K562 (cell line): ENCODE results near the gene SMARCB1. TPM values are rescaled to one million over a fixed set of nuclear protein-coding genes. Genes with fewer than 3 reads are reported as not detected.

Experiments used
- ATAC-seq: fragments of 200-7000 bp; cut with Tn5 transposase; 3 replicates; pipeline ENCODE4 v1.9.1; 2020; ENCODE audit warnings: moderate library complexity
- BruUV-seq: library from RNA; stranded (reverse); fragments of 400-500 nt; replicated peaks from 2 replicates; lab custom pipeline; 2021; lab: Mats Ljungman, UMichigan
- CTCF ChIA-PET: fragments of 300-600 bp; formaldehyde crosslinking; extraction: SDS; loops from one replicate; lab custom pipeline; 2021; ENCODE audit warnings: low intra/inter-chr PET ratio; lab: Yijun Ruan, JAX
- POLR2A ChIA-PET: fragments of 300-600, 350-650 bp; sonication (Branson Sonifier 250); formaldehyde crosslinking; extraction: SDS; loops from one replicate; lab custom pipeline; 2021; ENCODE audit warnings: antibody characterized with exemption, inconsistent platforms; lab: Yijun Ruan, JAX
- DNase-seq, 4 experiments: peaks; one replicate each; pipeline versions ENCODE4 v3.0.0 to v3.0.0-alpha.2; 2011 to 2018; ENCODE audit warnings: low spot score in 3 of 4, mixed read lengths in 3 of 4; ENCODE audit errors: extremely low read depth in 1 of 4
- FAIRE-seq: peaks from 2 replicates; lab custom pipeline; 2011; peaks lifted over from hg19 to GRCh38; lab: Jason Lieb, UNC
- H2AFZ ChIP-seq: 2 replicates; pipeline ENCODE4 v1.6.0; 2011; ENCODE audit warnings: low read depth, low read length, control low read depth, inconsistent platforms
- H3K27ac ChIP-seq: fragments of 200-600 bp; 3 replicates; pipeline ENCODE4 v1.8.0; 2011; ENCODE audit warnings: low read depth, mild to moderate bottlenecking, control low read depth, inconsistent platforms, low read length, moderate library complexity, mixed read lengths; ENCODE audit errors: extremely low read depth
- H3K27me3 ChIP-seq, 2 experiments: fragments of 300-600 bp in 1 of 2; 2 replicates in 1 of 2; 3 replicates in 1 of 2; pipeline versions ENCODE4 v1.6.0 to v1.8.0; 2011; ENCODE audit warnings: inconsistent platforms in 2 of 2, low read length in 2 of 2, mild to moderate bottlenecking in 1 of 2, mixed read lengths in 1 of 2, moderate library complexity in 1 of 2; ENCODE audit not compliant: control insufficient read depth in 2 of 2, insufficient read depth in 2 of 2
- H3K36me3 ChIP-seq: fragments of 300-600 bp; 3 replicates; pipeline ENCODE4 v1.8.0; 2011; ENCODE audit warnings: mild to moderate bottlenecking, low read length, inconsistent platforms; ENCODE audit not compliant: control insufficient read depth, insufficient read depth
- H3K4me1 ChIP-seq, 2 experiments: fragments of 200-600 bp in 1 of 2; replicated peaks in 1 of 2; 2 replicates in 1 of 2; 3 replicates in 1 of 2; pipeline versions ENCODE4 v1.5.1 to v1.8.0; 2011; ENCODE audit warnings: inconsistent platforms in 2 of 2, low read length in 2 of 2, mild to moderate bottlenecking in 1 of 2, mixed read lengths in 1 of 2, moderate library complexity in 1 of 2; ENCODE audit not compliant: control insufficient read depth in 2 of 2, insufficient read depth in 2 of 2
- H3K4me2 ChIP-seq: 2 replicates; pipeline ENCODE4 v1.6.1; 2011; ENCODE audit warnings: low read length, control low read depth, inconsistent platforms, mixed read lengths; ENCODE audit not compliant: insufficient read depth
- H3K4me3 ChIP-seq: fragments of 200-600 bp; sonication (generic), shearing (Covaris generic); 2 replicates; pipeline ENCODE4 v1.5.1; 2016; ENCODE audit warnings: control low read depth, inconsistent platforms
- H3K79me2 ChIP-seq: fragments of 200-600 bp; 3 replicates; pipeline ENCODE4 v1.8.0; 2011; ENCODE audit warnings: low read length, inconsistent platforms; ENCODE audit not compliant: control insufficient read depth, insufficient read depth
- H3K9ac ChIP-seq, 2 experiments: 2 replicates each; pipeline versions ENCODE4 v1.6.0 to v1.6.1; 2011; ENCODE audit warnings: low read depth in 2 of 2, low read length in 2 of 2, control low read depth in 1 of 2, inconsistent platforms in 1 of 2, mild to moderate bottlenecking in 1 of 2, mixed read lengths in 1 of 2; ENCODE audit not compliant: insufficient read depth in 1 of 2
- H3K9me1 ChIP-seq: one replicate; pipeline ENCODE4 v1.6.0; 2011; ENCODE audit warnings: inconsistent platforms, mild to moderate bottlenecking, low read length, moderate library complexity; ENCODE audit not compliant: control insufficient read depth, insufficient read depth
- H3K9me3 ChIP-seq: replicated peaks from 2 replicates; pipeline ENCODE4 v1.5.1; 2011; ENCODE audit warnings: low read depth, low read length, inconsistent platforms; ENCODE audit not compliant: control insufficient read depth, insufficient read depth
- H4K20me1 ChIP-seq: replicated peaks from 2 replicates; pipeline ENCODE4 v1.6.1; 2011; ENCODE audit warnings: low read length, inconsistent platforms, mixed read lengths; ENCODE audit not compliant: control insufficient read depth, insufficient read depth
- BRD4 ChIP-seq: fragments of 200-600 bp; sonication (generic); IDR thresholded peaks from 2 replicates; pipeline ENCODE4 v1.6.1; 2017; ENCODE audit warnings: inconsistent platforms
- CBFB ChIP-seq: sonication (generic); formaldehyde crosslinking; IDR thresholded peaks from 2 replicates; pipeline ENCODE4 v1.4.0; 2020; ENCODE audit warnings: mild to moderate bottlenecking, missing genetic modification reagents
- DPF2 ChIP-seq: fragments of 450-650 bp; IDR thresholded peaks from 2 replicates; pipeline ENCODE4 v1.6.1; 2016
- FOXK1 ChIP-seq: sonication (generic); formaldehyde crosslinking; IDR thresholded peaks from 2 replicates; pipeline ENCODE4 v1.8.0; 2022; ENCODE audit warnings: missing genetic modification reagents, mild to moderate bottlenecking, borderline replicate concordance
- KLF16 ChIP-seq: IDR thresholded peaks from 2 replicates; pipeline ENCODE4 v1.6.1; 2016; ENCODE audit warnings: antibody characterized with exemption
- MAFG ChIP-seq: fragments of 450-650 bp; conservative IDR thresholded peaks from 2 replicates; pipeline ENCODE4 v1.6.1; 2016; ENCODE audit warnings: missing genetic modification characterization, missing compliant biosample characterization
- MAZ ChIP-seq, 2 experiments: fragments of 450-650 bp in 1 of 2; sonication (generic) in 1 of 2; formaldehyde crosslinking; IDR thresholded peaks in 1 of 2; conservative IDR thresholded peaks in 1 of 2; 2 replicates each; pipeline versions ENCODE4 v1.4.0 to v1.5.0; 2020; ENCODE audit warnings: mild to moderate bottlenecking in 1 of 2, missing genetic modification reagents in 1 of 2
- PHB ChIP-seq: fragments of 250-450 bp; sonication (Bioruptor Pico); IDR thresholded peaks from 2 replicates; pipeline ENCODE4 v1.5.0; 2021
- STAG1 ChIP-seq: sonication (generic); formaldehyde crosslinking; IDR thresholded peaks from 2 replicates; pipeline ENCODE4 v1.5.0; 2020; ENCODE audit warnings: missing genetic modification reagents, borderline replicate concordance
- ZNF699 ChIP-seq: fragments of 250-450 bp; sonication (Bioruptor Pico); IDR thresholded peaks from 2 replicates; pipeline ENCODE4 v1.8.0; 2021; ENCODE audit warnings: mild to moderate bottlenecking, moderate library complexity; ENCODE audit not compliant: insufficient replicate concordance
- WGBS: fragments of 100-300 bp; shearing (Covaris generic); methylation state at CpG from one replicate; pipeline ENCODE4 v1.1.6; 2016; ENCODE audit warnings: low coverage, mixed read lengths; ENCODE audit not compliant: insufficient coverage; ENCODE audit errors: missing lambda C conversion rate; 5-methylcytosine and 5-hydroxymethylcytosine counted together
- in situ Hi-C: fragments of 300-500 bp; cut with MboI; formaldehyde crosslinking; loops from 4 replicates; pipeline ENCODE4 v1.15.0; 2018; ENCODE audit warnings: inconsistent platforms, mixed read lengths
- intact Hi-C: fragments of 100-400 bp; cut with micrococcal nuclease; formaldehyde crosslinking; loops from 2 replicates; pipeline ENCODE4 v1.14.2; 2022
- polyA plus RNA-seq, 8 experiments: library from polyadenylated mRNA; depleted of rRNA in 4 of 8; stranded (reverse) in 5 of 8; unstranded in 3 of 8; fragments of >200 nt; fragmentation: Nextera tagmentation in 2 of 8; fragmentation: Illumina TruSeq in 1 of 8; extraction: Ambion mirVana in 2 of 8; extraction: Trizol in 1 of 8; gene quantifications; 2 replicates each; pipeline versions ENCODE4 v1.2.1 to v1.2.3, GENCODE V29; 2011 to 2014; ENCODE audit warnings: inconsistent platforms in 1 of 8, missing spikeins in 1 of 8
- total RNA-seq, 7 experiments: library from RNA; depleted of rRNA in 6 of 7; stranded (reverse); fragments of >200 nt in 6 of 7; fragmentation: Illumina TruSeq in 2 of 7; extraction: Trizol in 2 of 7; gene quantifications; 2 replicates each; pipeline versions ENCODE4 v1.2.1 to v1.2.3, GENCODE V29; 2011 to 2021; ENCODE audit warnings: low replicate concordance in 1 of 7
- TF ChIP-seq, protein P1 (sequence below): fragments of 250-450 bp; sonication (Bioruptor Pico); IDR thresholded peaks from 2 replicates; pipeline ENCODE4 v1.5.0; 2021
- TF ChIP-seq, protein P2 (sequence below): fragments of 200-800 bp; sonication (Bioruptor generic); IDR thresholded peaks from 2 replicates; pipeline ENCODE4 v1.6.1; 2017; ENCODE audit warnings: missing genetic modification characterization, missing compliant biosample characterization
- TF ChIP-seq, protein P3 (sequence below): fragments of 450-650 bp; formaldehyde crosslinking; IDR thresholded peaks from 2 replicates; pipeline ENCODE4 v1.4.0; 2022; ENCODE audit warnings: missing genetic modification characterization
- TF ChIP-seq, protein P4 (sequence below): fragments of 250-450 bp; sonication (Bioruptor Pico); IDR thresholded peaks from 2 replicates; pipeline ENCODE4 v1.4.0; 2020; ENCODE audit warnings: mild to moderate bottlenecking, moderate library complexity, borderline replicate concordance
- TF ChIP-seq, protein P5 (sequence below): fragments of 250-450 bp; sonication (Bioruptor Pico); IDR thresholded peaks from 2 replicates; pipeline ENCODE4 v1.4.0; 2020; ENCODE audit warnings: borderline replicate concordance

The SMARCB1 gene
- total and polyA plus RNA-seq, 9 of the 15 experiments (the other 6 are each of a cell fraction or from before 2014, with no cell fraction given): 1.2 to 113 (median 65.4) TPM

DNA sequence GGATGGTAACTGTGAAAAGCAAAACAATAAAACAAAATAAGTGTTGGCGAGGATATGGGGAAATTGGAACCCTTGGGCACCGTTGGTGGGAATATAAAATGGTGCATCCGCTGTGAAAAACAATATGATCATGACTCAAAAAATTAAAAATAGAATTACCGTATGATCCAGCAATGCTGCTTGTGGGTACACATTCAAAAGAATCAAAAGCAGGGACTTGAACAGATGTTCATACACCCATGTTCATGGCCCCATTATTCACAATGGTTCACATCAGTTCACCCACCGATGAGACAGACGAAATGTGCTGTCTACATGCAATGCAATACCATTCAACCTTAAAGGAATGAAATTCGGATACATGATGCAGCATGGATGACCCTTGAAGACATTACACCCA is 53.3 kb downstream of the SMARCB1 start:
- ChIA-PET CTCF (no interaction called here), POLR2A (no interaction called here)
- no peaks in the 10 kb centered on the region for H3K9me1 ChIP-seq
- no peaks in the 10 kb centered on the region for H3K27me3 ChIP-seq
- no peaks in the 10 kb centered on the region; the same call in 1 of the 2 replicates for H4K20me1 ChIP-seq
- H3K79me2 ChIP-seq: no peaks in the 10 kb centered on the region
- intact Hi-C loops: no loop called here
- H3K36me3 ChIP-seq: peaks cover 14% of the 10 kb centered on the region; the same call in 2 of the 3 replicates
- no peak overlapping the region for H3K4me3 ChIP-seq
- WGBS: 75% methylated on average over 7 of the region's 7 CpGs
- FAIRE-seq: no peak
- H3K4me2 ChIP-seq: no peak overlapping the region
- no peaks in the 10 kb centered on the region for H3K9me3 ChIP-seq
- BruUV-seq: no TSS peak
- 0 out of 4 replicates have a peak overlapping the region, but pooled peaks of 1 of the 2 experiments have one; percentile 81 for H3K9ac ChIP-seq
- no peak overlapping the region for H3K27ac ChIP-seq
- no peak for ATAC-seq
- H3K4me1 ChIP-seq: peaks cover 2 to 38% of the 10 kb centered on the region in 2 experiments; a peak in 4 of 5 replicates
- H2AFZ ChIP-seq: no peak overlapping the region
- in situ Hi-C loops: loop anchor here (10.0 kb wide), 1 partner anchor 215 kb away; no protein-coding TSS in a partner anchor
- no peak for DNase-seq
- TF ChIP-seq MAZ (CRISPR knock-in tag; conservative IDR thresholded peaks at IDR 0.05 in 1 of 2, IDR thresholded peaks at IDR 0.05 in 1 of 2) (no peak), DPF2 (no peak), MAFG (tag) (no peak), BRD4 (no peak), STAG1 (CRISPR knock-in tag) (no peak), KLF16 (no peak), ZNF699 (CRISPR knock-in tag) (no peak), FOXK1 (CRISPR knock-in tag) (no peak), CBFB (CRISPR knock-in tag) (no peak), PHB (CRISPR knock-in tag) (no peak)
- TF ChIP-seq, protein P1, sequence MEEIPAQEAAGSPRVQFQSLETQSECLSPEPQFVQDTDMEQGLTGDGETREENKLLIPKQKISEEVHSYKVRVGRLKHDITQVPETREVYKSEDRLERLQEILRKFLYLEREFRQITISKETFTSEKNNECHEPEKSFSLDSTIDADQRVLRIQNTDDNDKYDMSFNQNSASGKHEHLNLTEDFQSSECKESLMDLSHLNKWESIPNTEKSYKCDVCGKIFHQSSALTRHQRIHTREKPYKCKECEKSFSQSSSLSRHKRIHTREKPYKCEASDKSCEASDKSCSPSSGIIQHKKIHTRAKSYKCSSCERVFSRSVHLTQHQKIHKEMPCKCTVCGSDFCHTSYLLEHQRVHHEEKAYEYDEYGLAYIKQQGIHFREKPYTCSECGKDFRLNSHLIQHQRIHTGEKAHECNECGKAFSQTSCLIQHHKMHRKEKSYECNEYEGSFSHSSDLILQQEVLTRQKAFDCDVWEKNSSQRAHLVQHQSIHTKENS: no peak
- TF ChIP-seq, protein P2, sequence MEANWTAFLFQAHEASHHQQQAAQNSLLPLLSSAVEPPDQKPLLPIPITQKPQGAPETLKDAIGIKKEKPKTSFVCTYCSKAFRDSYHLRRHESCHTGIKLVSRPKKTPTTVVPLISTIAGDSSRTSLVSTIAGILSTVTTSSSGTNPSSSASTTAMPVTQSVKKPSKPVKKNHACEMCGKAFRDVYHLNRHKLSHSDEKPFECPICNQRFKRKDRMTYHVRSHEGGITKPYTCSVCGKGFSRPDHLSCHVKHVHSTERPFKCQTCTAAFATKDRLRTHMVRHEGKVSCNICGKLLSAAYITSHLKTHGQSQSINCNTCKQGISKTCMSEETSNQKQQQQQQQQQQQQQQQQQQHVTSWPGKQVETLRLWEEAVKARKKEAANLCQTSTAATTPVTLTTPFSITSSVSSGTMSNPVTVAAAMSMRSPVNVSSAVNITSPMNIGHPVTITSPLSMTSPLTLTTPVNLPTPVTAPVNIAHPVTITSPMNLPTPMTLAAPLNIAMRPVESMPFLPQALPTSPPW (CRISPR knock-in tag): no peak
- TF ChIP-seq, protein P3, sequence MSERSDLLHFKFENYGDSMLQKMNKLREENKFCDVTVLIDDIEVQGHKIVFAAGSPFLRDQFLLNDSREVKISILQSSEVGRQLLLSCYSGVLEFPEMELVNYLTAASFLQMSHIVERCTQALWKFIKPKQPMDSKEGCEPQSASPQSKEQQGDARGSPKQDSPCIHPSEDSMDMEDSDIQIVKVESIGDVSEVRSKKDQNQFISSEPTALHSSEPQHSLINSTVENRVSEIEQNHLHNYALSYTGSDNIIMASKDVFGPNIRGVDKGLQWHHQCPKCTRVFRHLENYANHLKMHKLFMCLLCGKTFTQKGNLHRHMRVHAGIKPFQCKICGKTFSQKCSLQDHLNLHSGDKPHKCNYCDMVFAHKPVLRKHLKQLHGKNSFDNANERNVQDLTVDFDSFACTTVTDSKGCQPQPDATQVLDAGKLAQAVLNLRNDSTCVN (CRISPR knock-in tag): no peak
- TF ChIP-seq, protein P4, sequence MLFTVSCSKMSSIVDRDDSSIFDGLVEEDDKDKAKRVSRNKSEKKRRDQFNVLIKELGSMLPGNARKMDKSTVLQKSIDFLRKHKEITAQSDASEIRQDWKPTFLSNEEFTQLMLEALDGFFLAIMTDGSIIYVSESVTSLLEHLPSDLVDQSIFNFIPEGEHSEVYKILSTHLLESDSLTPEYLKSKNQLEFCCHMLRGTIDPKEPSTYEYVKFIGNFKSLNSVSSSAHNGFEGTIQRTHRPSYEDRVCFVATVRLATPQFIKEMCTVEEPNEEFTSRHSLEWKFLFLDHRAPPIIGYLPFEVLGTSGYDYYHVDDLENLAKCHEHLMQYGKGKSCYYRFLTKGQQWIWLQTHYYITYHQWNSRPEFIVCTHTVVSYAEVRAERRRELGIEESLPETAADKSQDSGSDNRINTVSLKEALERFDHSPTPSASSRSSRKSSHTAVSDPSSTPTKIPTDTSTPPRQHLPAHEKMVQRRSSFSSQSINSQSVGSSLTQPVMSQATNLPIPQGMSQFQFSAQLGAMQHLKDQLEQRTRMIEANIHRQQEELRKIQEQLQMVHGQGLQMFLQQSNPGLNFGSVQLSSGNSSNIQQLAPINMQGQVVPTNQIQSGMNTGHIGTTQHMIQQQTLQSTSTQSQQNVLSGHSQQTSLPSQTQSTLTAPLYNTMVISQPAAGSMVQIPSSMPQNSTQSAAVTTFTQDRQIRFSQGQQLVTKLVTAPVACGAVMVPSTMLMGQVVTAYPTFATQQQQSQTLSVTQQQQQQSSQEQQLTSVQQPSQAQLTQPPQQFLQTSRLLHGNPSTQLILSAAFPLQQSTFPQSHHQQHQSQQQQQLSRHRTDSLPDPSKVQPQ (CRISPR knock-in tag): no peak
- TF ChIP-seq, protein P5, sequence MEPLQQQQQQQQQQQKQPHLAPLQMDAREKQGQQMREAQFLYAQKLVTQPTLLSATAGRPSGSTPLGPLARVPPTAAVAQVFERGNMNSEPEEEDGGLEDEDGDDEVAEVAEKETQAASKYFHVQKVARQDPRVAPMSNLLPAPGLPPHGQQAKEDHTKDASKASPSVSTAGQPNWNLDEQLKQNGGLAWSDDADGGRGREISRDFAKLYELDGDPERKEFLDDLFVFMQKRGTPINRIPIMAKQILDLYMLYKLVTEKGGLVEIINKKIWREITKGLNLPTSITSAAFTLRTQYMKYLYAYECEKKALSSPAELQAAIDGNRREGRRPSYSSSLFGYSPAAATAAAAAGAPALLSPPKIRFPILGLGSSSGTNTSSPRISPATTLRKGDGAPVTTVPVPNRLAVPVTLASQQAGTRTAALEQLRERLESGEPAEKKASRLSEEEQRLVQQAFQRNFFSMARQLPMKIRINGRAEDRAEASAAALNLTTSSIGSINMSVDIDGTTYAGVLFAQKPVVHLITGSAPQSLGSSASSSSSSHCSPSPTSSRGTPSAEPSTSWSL (CRISPR knock-in tag): no peak
